Liver (tissue), 9 donors: ENCODE results near the gene GTSE1. TPM values are rescaled to one million over a fixed set of nuclear protein-coding genes. Genes with fewer than 3 reads are reported as not detected.

ENCODE experiments used
- DNase-seq: peaks from one replicate; pipeline ENCODE4 v3.0.0-alpha.2; 2017; ENCODE audit warnings: low spot score
- H3K27ac ChIP-seq, 2 donors: one replicate each; pipeline ENCODE4 v1.7.0; 2013; ENCODE audit warnings: inconsistent platforms in 2 of 2, low read length in 2 of 2, control low read depth in 1 of 2, low read depth in 1 of 2, mild to moderate bottlenecking in 1 of 2
- H3K27me3 ChIP-seq, 4 donors: one replicate each; pipeline versions ENCODE4 v1.6.1 to v1.7.0; 2013; ENCODE audit warnings: low read length in 3 of 4, inconsistent platforms in 1 of 4, mild to moderate bottlenecking in 1 of 4, moderate library complexity in 1 of 4; ENCODE audit not compliant: control insufficient read depth in 4 of 4, insufficient read depth in 4 of 4
- H3K36me3 ChIP-seq, 4 donors: one replicate each; pipeline versions ENCODE4 v1.6.1 to v1.7.0; 2013; ENCODE audit warnings: low read length in 3 of 4, mild to moderate bottlenecking in 3 of 4, low read depth in 1 of 4, moderate library complexity in 1 of 4; ENCODE audit not compliant: control insufficient read depth in 4 of 4, insufficient read depth in 3 of 4
- H3K4me1 ChIP-seq, 4 donors: one replicate each; pipeline versions ENCODE4 v1.6.1 to v1.7.0; 2013; ENCODE audit warnings: low read length in 3 of 4, mild to moderate bottlenecking in 3 of 4, moderate library complexity in 1 of 4; ENCODE audit not compliant: control insufficient read depth in 4 of 4, insufficient read depth in 4 of 4
- H3K4me3 ChIP-seq, 3 donors: one replicate each; pipeline versions ENCODE4 v1.6.1 to v1.7.0; 2013; ENCODE audit warnings: low read length in 3 of 3, control low read depth in 1 of 3, low read depth in 1 of 3, mild to moderate bottlenecking in 1 of 3
- H3K9ac ChIP-seq, 2 donors: one replicate each; pipeline ENCODE4 v1.7.0; 2013; ENCODE audit warnings: low read length in 2 of 2, mild to moderate bottlenecking in 2 of 2, moderate library complexity in 2 of 2, control low read depth in 1 of 2, low read depth in 1 of 2
- H3K9me3 ChIP-seq, 4 donors: one replicate each; pipeline versions ENCODE4 v1.6.1 to v1.7.0; 2013; ENCODE audit warnings: low read length in 3 of 4; ENCODE audit not compliant: control insufficient read depth in 4 of 4
- ATF3 ChIP-seq: IDR thresholded peaks from 2 replicates; pipeline ENCODE4 v1.6.1; 2016; ENCODE audit warnings: antibody characterized with exemption
- CTCF ChIP-seq: fragments of 150-350 bp; IDR thresholded peaks from 2 replicates; pipeline ENCODE4 v1.5.1; 2017; ENCODE audit warnings: improper control_type of control experiment, low read depth, low read length; ENCODE audit not compliant: missing input control
- EGR1 ChIP-seq, 2 donors: IDR thresholded peaks; 2 replicates each; pipeline ENCODE4 v1.6.1; 2016 to 2018; ENCODE audit warnings: antibody characterized with exemption in 2 of 2, low read depth in 2 of 2
- FOXA1 ChIP-seq: IDR thresholded peaks from 2 replicates; pipeline ENCODE4 v1.6.1; 2016; ENCODE audit warnings: antibody characterized with exemption
- FOXA2 ChIP-seq: IDR thresholded peaks from 2 replicates; pipeline ENCODE4 v1.6.1; 2016; ENCODE audit warnings: antibody characterized with exemption
- GABPA ChIP-seq, 2 donors: IDR thresholded peaks in 1 of 2; conservative IDR thresholded peaks in 1 of 2; 2 replicates each; pipeline ENCODE4 v1.6.1; 2016; ENCODE audit warnings: antibody characterized with exemption in 2 of 2, mild to moderate bottlenecking in 1 of 2, moderate library complexity in 1 of 2
- HNF4A ChIP-seq, 2 donors: conservative IDR thresholded peaks; 2 replicates each; pipeline ENCODE4 v1.6.1; 2016; ENCODE audit warnings: antibody characterized with exemption in 2 of 2, mild to moderate bottlenecking in 2 of 2
- HNF4G ChIP-seq: IDR thresholded peaks from 2 replicates; pipeline ENCODE4 v1.6.1; 2016; ENCODE audit warnings: antibody characterized with exemption
- JUND ChIP-seq, 2 donors: IDR thresholded peaks; 2 replicates each; pipeline ENCODE4 v1.6.1; 2016; ENCODE audit warnings: antibody characterized with exemption in 2 of 2
- NR2F2 ChIP-seq: IDR thresholded peaks from 2 replicates; pipeline ENCODE4 v1.6.1; 2016; ENCODE audit warnings: antibody characterized with exemption
- RAD21 ChIP-seq, 2 donors: IDR thresholded peaks; 2 replicates each; pipeline ENCODE4 v1.6.1; 2016; ENCODE audit warnings: antibody characterized with exemption in 2 of 2, mild to moderate bottlenecking in 2 of 2
- RXRA ChIP-seq, 2 donors: IDR thresholded peaks; 2 replicates each; pipeline ENCODE4 v1.6.1; 2017 to 2018; ENCODE audit warnings: antibody characterized with exemption in 2 of 2, mild to moderate bottlenecking in 1 of 2
- SP1 ChIP-seq: IDR thresholded peaks from 2 replicates; pipeline ENCODE4 v1.6.1; 2018; ENCODE audit warnings: antibody characterized with exemption, mild to moderate bottlenecking
- TAF1 ChIP-seq: conservative IDR thresholded peaks from 2 replicates; pipeline ENCODE4 v1.6.1; 2016; ENCODE audit warnings: antibody characterized with exemption, mild to moderate bottlenecking
- YY1 ChIP-seq: IDR thresholded peaks from 2 replicates; pipeline ENCODE4 v1.6.1; 2016; ENCODE audit warnings: antibody characterized with exemption, mild to moderate bottlenecking
- ZBTB33 ChIP-seq: IDR thresholded peaks from 2 replicates; pipeline ENCODE4 v1.6.1; 2016; ENCODE audit warnings: antibody characterized with exemption
- WGBS: extraction: QIAGEN DNeasy Blood & Tissue Kit; methylation state at CpG from one replicate; pipeline ENCODE4 v1.1.7; 2013; 5-methylcytosine and 5-hydroxymethylcytosine counted together
- polyA plus RNA-seq, 2 donors: library from polyadenylated mRNA; stranded (reverse) in 1 of 2; unstranded in 1 of 2; fragments of 200-250 nt in 1 of 2; fragments of >200 nt in 1 of 2; fragmentation: Nextera tagmentation in 1 of 2; extraction: Ambion mirVana in 1 of 2; gene quantifications; one replicate each; pipeline versions ENCODE4 v1.2.1 to v1.2.3, GENCODE V29; 2013 to 2015
- total RNA-seq, 2 donors: library from RNA; depleted of rRNA; stranded (reverse); fragments of >200 nt; gene quantifications; one replicate each; pipeline ENCODE4 v1.2.3, GENCODE V29; 2014
- TF ChIP-seq, protein P1 (sequence below): IDR thresholded peaks from 2 replicates; pipeline ENCODE4 v1.6.1; 2016; ENCODE audit warnings: antibody characterized with exemption, mild to moderate bottlenecking
- TF ChIP-seq, protein P2 (sequence below): IDR thresholded peaks from 2 replicates; pipeline ENCODE4 v1.6.1; 2016; ENCODE audit warnings: antibody characterized with exemption
- donor health status: healthy.
- donor health status: healthy.
- donor health status: healthy.
- donor health status: healthy.
- donor health status: healthy.

Gene GTSE1
- total and polyA plus RNA-seq, 4 donors, result 0.17 to 13.9 (median 0.85) TPM

- Histone ChIP-seq H3K4me3 (no peak overlapping the region), H3K9ac (no peak overlapping the region), H3K27me3 (no peaks in the 10 kb centered on the region), H3K36me3 (peaks cover 39 to 88% (median 71%) of the 10 kb centered on the region in 4 donors), H3K9me3 (no peaks in the 10 kb centered on the region), H3K27ac (peak overlapping the region; percentile 13 to 39), H3K4me1 (peaks cover 0 to 4% (median 2%) of the 10 kb centered on the region in 4 donors)
- WGBS, result 95% methylated on average over 15 of the region's 15 CpGs
- DNase-seq, result no peak
- no peak for TF ChIP-seq RXRA (IDR thresholded peaks at IDR 0.05)
- TF ChIP-seq CTCF, result no peak
- TF ChIP-seq, protein P1, sequence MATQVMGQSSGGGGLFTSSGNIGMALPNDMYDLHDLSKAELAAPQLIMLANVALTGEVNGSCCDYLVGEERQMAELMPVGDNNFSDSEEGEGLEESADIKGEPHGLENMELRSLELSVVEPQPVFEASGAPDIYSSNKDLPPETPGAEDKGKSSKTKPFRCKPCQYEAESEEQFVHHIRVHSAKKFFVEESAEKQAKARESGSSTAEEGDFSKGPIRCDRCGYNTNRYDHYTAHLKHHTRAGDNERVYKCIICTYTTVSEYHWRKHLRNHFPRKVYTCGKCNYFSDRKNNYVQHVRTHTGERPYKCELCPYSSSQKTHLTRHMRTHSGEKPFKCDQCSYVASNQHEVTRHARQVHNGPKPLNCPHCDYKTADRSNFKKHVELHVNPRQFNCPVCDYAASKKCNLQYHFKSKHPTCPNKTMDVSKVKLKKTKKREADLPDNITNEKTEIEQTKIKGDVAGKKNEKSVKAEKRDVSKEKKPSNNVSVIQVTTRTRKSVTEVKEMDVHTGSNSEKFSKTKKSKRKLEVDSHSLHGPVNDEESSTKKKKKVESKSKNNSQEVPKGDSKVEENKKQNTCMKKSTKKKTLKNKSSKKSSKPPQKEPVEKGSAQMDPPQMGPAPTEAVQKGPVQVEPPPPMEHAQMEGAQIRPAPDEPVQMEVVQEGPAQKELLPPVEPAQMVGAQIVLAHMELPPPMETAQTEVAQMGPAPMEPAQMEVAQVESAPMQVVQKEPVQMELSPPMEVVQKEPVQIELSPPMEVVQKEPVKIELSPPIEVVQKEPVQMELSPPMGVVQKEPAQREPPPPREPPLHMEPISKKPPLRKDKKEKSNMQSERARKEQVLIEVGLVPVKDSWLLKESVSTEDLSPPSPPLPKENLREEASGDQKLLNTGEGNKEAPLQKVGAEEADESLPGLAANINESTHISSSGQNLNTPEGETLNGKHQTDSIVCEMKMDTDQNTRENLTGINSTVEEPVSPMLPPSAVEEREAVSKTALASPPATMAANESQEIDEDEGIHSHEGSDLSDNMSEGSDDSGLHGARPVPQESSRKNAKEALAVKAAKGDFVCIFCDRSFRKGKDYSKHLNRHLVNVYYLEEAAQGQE, result no peak
- no peak for TF ChIP-seq SP1
- no peak for TF ChIP-seq RAD21 (IDR thresholded peaks at IDR 0.05)
- no peak for TF ChIP-seq YY1
- TF ChIP-seq ZBTB33, result no peak
- TF ChIP-seq, protein P2, sequence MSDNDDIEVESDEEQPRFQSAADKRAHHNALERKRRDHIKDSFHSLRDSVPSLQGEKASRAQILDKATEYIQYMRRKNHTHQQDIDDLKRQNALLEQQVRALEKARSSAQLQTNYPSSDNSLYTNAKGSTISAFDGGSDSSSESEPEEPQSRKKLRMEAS, result no peak
- no peak for TF ChIP-seq TAF1
- no peak for TF ChIP-seq GABPA (IDR thresholded peaks at IDR 0.05 in 1 of 2, conservative IDR thresholded peaks at IDR 0.05 in 1 of 2)
- no peak for TF ChIP-seq HNF4G
- no peak for TF ChIP-seq JUND (IDR thresholded peaks at IDR 0.05)
- TF ChIP-seq EGR1 (IDR thresholded peaks at IDR 0.05; ENCODE audit: low read depth in 2 of 2), result no peak
- TF ChIP-seq FOXA2, result no peak
- no peak for TF ChIP-seq NR2F2
- TF ChIP-seq HNF4A (conservative IDR thresholded peaks at IDR 0.05), result no peak
- TF ChIP-seq ATF3, result no peak
- no peak for TF ChIP-seq FOXA1
Observed at GRCh38 chr22:46286941-46287872, 9.5 kb upstream of the GTSE1 start.
